ACHN (cell line): Measurements from ENCODE around the gene PAX8.
"Not testable (repeated sequence)": the region's sequence is repeated elsewhere in the genome, so short reads cannot be mapped to it uniquely, and the experiment has no call there.

Experiments used
- DNase-seq: peaks from one replicate; pipeline ENCODE4 v3.0.0-alpha.2; 2015
- in situ Hi-C: cut with HindIII; loops from 2 replicates; pipeline ENCODE4 v1.10.0; 2017; ENCODE audit warnings: low sequenced_read_pairs, low pct_ligation_motif_present, low pct_unique_long_range_greater_than_20kb

The PAX8 gene

DNA sequence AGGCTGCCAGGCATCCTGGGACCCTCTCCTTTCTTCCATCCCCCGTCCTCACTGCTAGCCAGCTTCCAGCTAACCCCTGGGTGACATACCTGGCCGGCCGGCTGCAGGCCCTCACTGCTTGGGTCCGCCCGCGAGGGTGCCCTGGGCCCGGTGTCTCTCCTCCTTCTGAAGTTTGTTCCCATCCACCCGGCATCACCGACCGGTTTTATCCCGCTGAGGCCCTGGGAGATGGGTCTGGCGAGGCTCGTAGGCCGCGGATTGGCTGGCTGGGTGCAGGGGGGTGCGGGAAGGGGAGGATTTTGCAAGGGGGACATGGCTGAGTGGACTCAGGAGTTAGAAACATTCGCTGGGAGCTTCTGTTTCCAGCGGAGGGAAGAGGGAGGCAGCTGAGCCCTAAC is at the start of gene PAX8:
Gene PAX8 (minus strand): TSS at position 180 of the 398 bp plus-strand sequence. CDS start 527 bp downstream, outside the sequence.
- DNase-seq: peak; percentile 97

GRCh38 chr2:113328043-113328442 is 49.3 kb upstream of the PAX8 start:
- DNase-seq: no peak
- in situ Hi-C loops: no loop called here

More for the DNA sequence above, at the start of gene PAX8:
- in situ Hi-C loops: no loop called here

- peak; percentile 31 for DNase-seq
- in situ Hi-C loops: not testable (repeated sequence)
These were observed 46.5 kb upstream of the PAX8 start for GRCh38 chr2:113325161-113325731.

DNA sequence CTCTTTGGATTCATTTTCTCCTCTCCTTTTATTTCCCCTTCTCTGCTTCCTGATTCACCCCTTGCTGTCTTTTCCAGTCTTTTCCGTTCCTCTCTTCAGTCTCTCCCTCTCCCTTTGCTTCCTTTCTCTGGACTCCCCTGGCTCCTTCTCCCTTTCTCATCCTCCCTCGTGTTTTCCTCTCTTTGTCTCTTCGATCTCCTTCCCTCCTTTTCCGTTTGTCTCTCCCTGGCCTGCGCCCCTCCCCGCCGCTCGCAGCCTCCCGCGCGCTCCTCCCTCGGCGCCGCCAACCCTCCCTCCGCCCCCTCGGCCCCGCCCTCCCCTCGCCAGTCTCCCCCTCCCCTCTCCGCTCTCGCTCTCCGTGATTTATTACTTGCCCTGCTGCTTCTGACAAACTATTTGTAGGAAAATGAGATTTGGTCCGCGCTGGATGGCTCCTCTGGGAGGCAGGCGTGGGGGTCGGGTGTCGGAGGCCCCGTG is 46.0 kb upstream of the PAX8 start:
- in situ Hi-C loops: no loop called here
- peak; percentile 82 for DNase-seq

DNA sequence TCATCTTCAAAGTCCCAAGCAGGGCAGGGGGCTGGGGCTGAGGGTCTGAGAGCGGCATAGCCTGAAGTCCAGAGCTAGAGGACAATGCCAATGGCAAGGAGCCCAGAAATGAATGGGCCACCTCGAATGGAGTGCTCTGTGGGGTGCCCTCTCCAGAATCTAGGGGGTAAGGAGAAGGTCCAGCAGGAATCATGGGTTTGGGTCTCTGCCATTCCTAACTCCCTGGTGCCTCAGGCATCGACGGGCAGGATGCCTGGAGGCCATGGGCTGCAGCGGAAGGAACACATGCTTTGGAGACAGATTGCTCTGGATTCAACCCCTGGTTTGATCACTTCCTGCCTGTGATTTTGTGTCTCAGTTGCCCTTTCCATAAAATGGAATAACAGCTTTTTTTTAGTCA is 44.4 kb upstream of the PAX8 start:
- in situ Hi-C loops, DNase-seq: not testable (repeated sequence)

DNA sequence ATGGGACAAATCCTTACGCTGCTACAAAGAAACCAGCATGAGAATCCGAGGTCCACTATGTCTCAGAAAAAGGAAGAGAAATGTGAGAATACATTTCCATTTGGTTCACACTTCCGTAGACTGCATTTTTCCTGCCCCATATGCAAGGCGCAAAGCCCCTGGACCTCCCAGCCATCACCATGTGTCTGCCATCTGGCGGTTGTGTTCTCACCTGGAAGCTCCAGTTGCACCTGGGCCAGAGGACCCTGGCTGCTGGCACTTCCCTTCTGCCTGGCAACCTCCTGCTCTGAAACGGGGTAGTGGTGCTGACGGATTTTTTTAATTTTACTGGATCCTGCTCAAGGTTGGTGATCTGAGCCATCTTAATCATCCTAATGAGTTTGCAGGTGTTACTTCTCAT is 41.4 kb upstream of the PAX8 start:
- in situ Hi-C loops: not testable (repeated sequence)

GRCh38 chr2:113318941-113319340 is 40.2 kb upstream of the PAX8 start:
- in situ Hi-C loops: not testable (repeated sequence)

More for the DNA sequence above, 41.4 kb upstream of the PAX8 start:
- not testable (repeated sequence) for DNase-seq

GRCh38 chr2:113316085-113316484 is 37.4 kb upstream of the PAX8 start:
- in situ Hi-C loops: no loop called here
- no peak for DNase-seq

More at GRCh38 chr2:113318941-113319340, 40.2 kb upstream of the PAX8 start:
- DNase-seq: not testable (repeated sequence)

GRCh38 chr2:113314663-113315062 is 35.9 kb upstream of the PAX8 start:
- DNase-seq, in situ Hi-C loops: not testable (repeated sequence)

GRCh38 chr2:113314176-113314575 is 35.5 kb upstream of the PAX8 start:
- in situ Hi-C loops, DNase-seq: not testable (repeated sequence)

GRCh38 chr2:113311781-113312180 is 33.1 kb upstream of the PAX8 start:
- in situ Hi-C loops, DNase-seq: not testable (repeated sequence)

DNA sequence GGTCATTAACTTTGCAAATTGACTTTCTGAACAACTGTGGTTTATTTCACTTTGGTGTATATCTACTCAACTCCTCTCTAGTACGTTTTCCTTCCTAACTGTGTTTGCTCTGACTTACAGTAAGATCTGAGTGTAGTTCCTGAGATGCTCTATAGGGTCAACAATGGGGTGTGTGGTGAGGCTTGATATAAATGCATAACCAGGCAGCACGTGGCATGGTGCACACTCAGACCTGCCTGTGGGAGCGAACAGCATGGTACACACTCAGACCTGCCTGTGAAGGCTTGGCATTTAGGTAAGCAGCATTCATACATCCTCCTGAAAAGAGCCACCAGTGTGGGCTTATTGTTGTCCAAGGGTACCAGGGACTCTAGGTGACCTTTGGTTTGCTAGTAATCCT is 32.5 kb upstream of the PAX8 start:
- in situ Hi-C loops, DNase-seq: not testable (repeated sequence)

GRCh38 chr2:113309655-113310387 is 31.1 kb upstream of the PAX8 start:
- in situ Hi-C loops: no loop called here
- no peak for DNase-seq

DNA sequence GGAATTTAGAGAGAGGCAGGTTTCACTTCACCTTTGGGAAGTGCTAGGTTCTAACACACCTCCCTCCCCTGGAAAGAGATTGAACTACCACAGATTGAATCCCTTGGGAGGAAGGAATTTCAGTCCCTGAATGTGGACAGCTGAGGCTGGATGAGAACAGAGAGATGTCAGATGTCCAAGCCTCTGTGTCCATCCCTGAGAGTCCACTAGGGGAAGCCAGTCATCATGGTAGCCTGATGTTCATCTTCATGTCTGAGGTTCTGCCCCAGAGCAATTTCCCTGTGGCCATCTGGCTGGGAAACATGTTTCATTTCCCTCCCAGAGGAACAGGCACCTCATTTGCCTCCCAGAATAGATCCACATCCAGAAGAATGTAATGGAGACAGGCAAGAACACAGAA is 30.1 kb upstream of the PAX8 start:
- in situ Hi-C loops, DNase-seq: not testable (repeated sequence)

DNA sequence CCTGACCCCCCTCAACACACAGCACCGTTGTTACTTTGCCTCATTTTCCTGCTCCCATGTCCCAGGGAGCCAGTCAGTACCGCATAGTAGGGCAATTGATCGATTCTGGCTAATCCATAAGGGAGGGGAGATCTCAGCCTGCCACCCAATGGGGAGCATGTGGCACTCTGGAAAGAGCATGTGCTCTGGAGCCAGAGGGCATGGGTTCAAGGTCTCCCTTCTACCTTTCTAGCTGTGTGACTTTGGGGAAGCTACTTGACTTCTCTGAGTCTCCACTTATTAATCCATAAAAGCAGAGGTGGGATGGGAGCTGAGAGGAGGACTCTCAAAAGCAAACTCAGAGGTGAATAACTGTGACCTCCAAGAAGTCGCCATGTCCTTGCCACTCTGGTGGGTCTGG is 27.5 kb upstream of the PAX8 start:
- DNase-seq, in situ Hi-C loops: not testable (repeated sequence)

DNA sequence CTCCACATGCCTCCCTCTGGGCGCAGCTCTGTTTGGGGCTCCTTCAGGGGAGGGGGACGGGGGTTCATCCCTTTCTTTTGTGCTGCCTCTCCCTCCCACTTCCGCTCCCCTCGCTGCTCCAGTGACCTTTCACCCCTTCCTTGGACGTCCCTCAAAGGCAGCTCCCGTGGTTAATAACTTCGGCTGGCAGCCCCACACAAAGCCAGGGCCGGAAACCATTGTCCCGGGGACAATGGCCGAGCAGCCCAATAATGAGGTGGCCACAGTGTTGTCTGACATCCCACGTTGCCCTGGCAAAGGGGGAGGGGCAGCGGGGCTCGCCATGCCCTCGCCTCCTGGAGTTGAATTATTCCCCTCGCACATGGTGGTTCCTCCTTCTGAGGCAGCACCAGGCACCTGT is 27.0 kb upstream of the PAX8 start:
- in situ Hi-C loops, DNase-seq: not testable (repeated sequence)

GRCh38 chr2:113305146-113305545 is 26.4 kb upstream of the PAX8 start:
- no peak for DNase-seq
- in situ Hi-C loops: no loop called here

- in situ Hi-C loops: no loop called here
- DNase-seq: no peak
These were observed 26.0 kb upstream of the PAX8 start for GRCh38 chr2:113304702-113305101.

- DNase-seq, in situ Hi-C loops: not testable (repeated sequence)
These were observed 23.7 kb upstream of the PAX8 start for GRCh38 chr2:113302216-113302980.
